Stimulated activated CD8-positive, alpha-beta memory T cell treated with anti-CD3 and anti-CD28 coated beads, Interleukin-15, amount 100 ng/mL, for 1 hour (primary cell): Measurements from ENCODE around the gene ZNF407.

Source experiments
- DNase-seq: peaks from one replicate; pipeline ENCODE4 v3.0.0-alpha.2; 2020; ENCODE audit warnings: low read depth

The ZNF407 gene

GRCh38 chr18:74589021-74589420 is 8.6 kb upstream of the ZNF407 start:
- DNase-seq = no peak

DNA sequence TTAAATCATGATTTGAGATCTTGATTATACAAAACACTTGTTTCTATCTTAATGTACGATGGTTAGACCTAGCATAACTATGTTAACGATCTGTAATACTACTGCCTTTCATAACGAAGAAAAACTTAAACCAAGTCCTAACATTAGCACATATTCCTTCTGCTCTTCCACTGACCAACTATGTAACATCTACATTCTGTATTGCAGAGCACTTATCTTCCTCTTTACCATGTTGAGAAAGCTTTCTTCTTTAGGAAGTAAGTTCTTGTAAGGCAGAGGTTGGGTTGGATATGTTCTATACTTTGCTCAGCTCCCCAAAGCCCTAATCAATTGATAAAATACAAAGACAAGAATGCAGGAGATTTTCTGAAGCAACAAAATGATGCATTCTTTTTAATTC is 7.9 kb upstream of the ZNF407 start:
- DNase-seq = no peak

GRCh38 chr18:74590671-74591070 is 7.0 kb upstream of the ZNF407 start:
- no peak for DNase-seq

DNA sequence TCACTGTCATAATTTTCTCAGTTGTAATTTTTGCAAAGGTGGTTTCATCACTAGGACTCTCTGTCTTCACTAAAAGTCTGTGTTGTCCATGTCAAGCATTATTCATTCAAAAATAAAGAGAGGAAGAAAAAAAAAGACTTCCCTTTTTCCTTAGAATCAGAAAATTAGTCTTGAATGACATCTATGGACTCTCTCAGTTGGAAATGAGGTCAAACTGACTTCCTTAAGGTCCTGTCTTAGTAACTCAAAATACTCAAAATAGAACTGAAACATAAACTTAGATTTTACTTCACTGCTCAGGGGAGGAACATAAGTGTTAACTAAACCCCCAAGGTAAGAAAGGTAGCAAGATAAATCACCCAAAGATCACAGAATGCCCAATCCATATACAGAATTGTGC is 2.2 kb upstream of the ZNF407 start:
- no peak for DNase-seq

DNA sequence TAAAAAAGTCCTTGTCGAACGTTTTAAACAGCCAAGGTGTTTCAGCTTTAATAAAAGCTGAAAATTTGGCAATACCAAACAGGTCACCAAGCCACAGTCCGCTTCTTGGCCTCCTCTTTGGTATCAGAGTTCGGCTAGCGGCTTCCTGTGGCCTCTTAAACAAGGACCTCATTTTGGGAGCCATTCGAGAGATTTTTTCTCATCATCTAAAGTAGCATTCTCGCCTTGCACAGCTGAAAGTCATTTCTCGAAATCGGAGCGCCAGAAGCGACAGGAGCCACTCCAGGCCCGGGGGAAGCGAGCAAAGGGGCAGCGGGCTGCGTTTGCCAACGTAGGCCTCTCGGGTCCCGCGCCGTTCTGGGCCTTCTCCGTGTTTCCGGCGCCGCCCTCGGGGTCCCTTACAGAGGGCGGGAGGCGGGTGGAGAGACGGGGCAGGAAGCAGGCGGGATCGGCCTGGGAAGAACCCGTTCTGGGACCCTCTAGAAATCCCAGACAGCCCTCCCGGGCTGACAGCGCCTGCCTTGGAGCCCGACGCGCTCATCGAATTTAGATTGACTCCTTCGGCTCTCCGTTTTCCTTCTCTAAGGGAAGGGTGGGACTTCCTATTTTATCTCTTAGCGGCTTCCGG is 522 bp upstream of the ZNF407 start:
- peak; percentile 41 for DNase-seq

DNA sequence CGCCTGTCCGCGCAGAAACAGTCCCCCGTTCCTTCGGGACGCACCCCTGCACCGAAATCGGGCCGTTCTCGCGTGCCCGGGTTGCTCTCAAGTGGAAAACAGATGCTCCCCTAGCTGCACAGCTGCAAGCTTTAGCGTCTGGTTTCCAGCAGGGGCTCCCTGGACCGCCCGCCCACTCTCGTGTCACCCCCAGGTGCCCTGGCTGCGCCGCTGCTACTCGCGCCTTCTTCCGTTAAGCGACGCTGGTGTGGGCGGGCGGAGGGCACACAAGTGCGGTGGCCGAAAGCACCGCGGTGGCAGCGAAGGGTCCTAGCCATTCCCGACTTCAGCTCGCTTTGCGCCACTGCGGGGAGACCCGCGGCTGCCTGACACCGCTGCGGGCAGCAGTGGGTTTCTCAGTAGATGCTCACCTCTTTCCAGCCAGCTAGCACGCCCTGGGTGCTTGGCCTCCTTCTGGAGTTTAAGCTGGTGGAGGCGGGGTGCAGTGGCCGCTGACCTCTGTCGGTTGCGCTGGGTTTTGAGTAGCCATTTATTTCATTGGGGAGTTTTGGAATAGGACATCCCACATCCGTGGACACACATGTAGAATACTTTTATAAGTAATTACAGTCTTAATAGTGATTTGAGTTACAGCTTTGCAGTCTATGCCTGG is 806 bp downstream of the ZNF407 start:
- peak; percentile 35 for DNase-seq

GRCh38 chr18:74604361-74604760 is 6.7 kb downstream of the ZNF407 start:
- no peak for DNase-seq

DNA sequence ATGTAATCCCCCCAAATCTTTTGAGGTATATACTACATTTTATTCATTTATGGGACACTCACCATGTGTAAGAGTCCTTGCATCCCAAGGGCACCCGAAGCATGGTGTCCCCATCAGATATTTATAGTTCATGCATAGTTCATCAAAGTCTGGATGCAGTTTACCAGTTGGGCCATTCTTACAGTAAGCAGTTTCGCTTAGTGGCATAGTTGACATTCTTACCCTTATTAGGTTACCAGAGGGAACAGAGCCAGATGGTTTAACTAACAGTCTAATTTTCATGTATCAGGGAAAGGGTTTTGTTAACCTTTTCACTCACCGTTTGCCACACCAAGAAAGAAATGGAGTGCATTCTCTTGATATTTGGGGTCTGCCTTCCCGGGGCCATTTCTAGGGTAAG is 7.1 kb downstream of the ZNF407 start:
- DNase-seq = no peak

GRCh38 chr18:74608681-74609080 is 11.0 kb downstream of the ZNF407 start:
- no peak for DNase-seq

- no peak for DNase-seq
These were observed 11.9 kb downstream of the ZNF407 start for GRCh38 chr18:74609535-74609934.

DNA sequence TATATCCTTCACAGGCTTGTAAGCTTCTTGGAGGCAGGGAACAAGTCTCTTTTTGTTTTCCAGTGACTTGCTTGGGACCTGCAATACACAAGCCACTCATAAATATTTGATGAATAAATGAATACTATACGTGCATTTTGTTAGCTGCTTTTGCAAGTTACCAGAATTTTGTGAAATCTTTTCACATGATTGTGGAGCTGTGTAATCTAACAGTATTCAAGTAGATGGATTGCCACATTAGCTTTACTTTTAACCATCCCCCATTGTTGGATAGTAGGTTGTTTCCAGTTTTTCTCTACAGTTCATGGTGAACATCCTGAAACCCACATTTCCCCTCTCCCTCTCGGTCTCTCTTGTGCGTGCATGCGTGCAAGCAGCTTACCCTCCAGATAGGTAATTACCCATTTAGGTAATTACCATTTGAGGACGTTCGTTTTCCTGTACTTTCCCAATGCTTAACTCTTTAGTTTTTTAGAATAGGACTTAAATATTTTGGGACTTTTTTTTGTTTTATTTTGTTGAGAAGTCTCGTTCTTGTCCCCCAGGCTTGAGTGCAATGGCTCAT is 12.5 kb downstream of the ZNF407 start:
- DNase-seq = no peak

- no peak for DNase-seq
These were observed 13.2 kb downstream of the ZNF407 start for GRCh38 chr18:74610860-74611259.

- DNase-seq = no peak
These were observed 14.1 kb downstream of the ZNF407 start for GRCh38 chr18:74611765-74612164.

DNA sequence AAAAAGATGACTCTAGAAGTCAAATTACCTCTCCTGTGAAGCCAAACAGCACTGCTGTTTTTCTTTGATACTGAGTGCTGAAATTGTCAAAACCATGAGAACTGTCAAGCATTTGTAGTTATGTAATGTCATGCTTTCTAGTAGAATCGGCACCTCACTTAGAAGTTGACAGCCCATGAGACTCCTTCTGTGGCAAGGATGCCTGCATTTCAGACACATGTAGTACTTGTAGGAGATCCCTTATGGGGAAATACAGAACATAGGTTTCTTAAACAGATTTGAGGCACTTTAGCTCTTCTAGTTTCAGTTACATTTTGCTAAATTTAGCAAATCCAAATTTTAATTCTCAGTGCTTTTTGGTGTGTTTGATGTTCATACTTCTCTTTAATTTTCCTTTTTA is 15.7 kb downstream of the ZNF407 start:
- DNase-seq = no peak

DNA sequence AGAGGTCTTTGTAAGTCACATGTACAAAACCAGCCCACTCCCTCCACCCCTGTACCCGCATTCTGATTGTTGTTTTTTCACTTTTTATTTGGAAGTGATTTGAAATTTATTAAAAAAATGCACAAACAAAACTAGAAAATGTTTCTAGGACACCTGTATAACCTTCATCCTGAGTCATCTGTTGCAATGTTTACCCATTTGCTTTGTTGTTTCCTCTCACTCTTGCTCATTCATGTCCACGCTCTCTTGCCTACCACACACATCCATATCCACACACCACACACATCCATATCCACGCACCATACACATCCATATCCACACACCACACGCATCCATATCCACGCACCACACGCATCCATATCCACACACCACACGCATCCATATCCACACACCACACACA is 18.8 kb downstream of the ZNF407 start:
- no peak for DNase-seq

- DNase-seq = no peak
These were observed 19.8 kb downstream of the ZNF407 start for GRCh38 chr18:74617486-74617885.

DNA sequence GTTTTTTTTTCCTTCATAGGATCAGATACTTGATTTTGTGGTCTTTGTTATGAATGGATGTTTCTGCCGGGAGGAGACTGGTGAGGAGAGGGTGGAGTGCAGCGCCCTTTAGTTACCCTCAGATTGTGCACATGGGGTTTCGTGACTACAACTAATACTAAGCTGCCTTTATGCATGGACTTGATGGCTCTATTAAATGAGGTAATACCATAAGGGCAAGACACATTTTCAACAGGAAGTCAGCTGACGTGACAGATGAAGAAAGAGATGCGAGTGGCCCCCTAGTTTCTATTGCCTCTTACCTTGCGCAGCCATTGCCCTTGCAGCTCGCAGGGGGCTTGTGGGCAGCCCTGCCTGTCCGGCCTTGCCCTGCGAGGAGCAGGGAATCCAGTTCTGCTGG is 24.4 kb downstream of the ZNF407 start:
- DNase-seq = no peak

DNA sequence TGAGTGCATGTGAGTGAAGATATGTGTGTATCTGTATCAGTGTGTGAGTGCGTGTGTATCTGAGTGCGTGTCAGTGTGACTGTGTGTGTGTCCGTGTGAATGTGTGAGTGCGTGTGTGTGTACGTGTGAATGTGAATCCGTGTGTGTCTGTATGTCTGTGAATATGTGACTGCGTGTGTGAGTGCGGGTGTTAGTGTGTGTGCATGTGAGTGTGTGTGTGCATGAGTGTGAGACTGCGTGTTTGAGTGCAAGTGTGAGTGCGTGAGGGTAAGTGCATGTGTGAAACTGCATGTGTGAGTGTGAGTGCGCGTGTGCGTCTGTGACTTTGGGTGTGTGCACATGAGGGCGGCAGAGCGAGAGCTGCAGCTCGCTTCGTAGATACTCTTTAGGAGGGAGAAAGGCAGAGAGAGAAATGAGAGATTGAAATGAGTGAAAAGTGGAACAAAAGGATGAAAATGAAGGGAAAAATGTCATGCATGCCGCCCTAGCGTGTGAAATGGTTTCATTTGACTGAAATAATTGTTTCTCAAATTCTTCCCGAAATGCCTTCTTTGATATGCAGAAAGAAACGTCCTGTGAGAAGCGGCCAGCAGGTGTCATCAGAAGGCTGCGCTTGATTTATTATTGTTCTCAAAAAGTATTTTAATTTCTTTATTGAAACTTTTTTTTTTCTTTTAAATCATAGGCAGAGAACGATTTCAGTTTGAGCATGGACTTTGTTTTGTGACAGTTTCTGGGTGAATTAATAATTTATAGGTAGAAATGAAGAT is 25.6 kb downstream of the ZNF407 start:
- DNase-seq = no peak

DNA sequence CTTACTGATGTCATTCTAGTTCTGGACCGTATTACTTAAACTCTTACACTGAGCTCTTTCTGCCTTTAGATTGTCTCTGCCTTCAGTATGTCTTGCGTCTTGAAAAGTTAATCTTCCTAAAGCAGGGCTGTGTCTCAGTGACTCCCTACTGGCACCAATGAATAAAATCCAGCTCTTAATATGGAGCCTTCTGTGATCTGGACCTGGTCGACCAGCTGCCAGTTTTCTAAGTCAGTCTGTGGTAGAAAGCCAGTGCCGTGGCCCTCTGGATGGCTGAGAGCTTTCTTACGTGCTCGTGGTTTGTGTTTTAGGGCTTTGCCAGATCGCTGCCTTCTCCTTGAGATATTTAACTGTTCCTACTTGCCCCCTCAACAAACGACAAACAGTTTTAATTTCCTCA is 26.8 kb downstream of the ZNF407 start:
- no peak for DNase-seq

DNA sequence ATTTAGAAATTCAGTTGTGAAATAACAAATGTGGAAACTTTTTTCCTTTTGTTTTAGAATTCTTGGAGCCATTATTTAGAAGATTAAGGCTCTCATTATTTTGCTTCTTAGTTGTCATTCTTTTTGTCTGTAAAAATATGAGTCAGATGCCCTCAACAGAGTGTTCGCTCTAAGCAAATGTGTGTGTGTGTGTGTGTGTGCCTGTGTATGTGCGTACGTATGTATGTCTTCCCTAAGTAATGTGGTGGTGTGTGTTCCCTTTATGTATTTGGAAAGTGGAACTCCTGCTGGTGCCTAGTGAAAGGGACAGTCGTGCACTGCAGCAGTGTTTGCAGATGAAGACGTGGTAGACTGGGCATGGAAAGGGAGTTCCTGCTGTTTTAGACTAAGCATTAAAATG is 27.5 kb downstream of the ZNF407 start:
- no peak for DNase-seq

DNA sequence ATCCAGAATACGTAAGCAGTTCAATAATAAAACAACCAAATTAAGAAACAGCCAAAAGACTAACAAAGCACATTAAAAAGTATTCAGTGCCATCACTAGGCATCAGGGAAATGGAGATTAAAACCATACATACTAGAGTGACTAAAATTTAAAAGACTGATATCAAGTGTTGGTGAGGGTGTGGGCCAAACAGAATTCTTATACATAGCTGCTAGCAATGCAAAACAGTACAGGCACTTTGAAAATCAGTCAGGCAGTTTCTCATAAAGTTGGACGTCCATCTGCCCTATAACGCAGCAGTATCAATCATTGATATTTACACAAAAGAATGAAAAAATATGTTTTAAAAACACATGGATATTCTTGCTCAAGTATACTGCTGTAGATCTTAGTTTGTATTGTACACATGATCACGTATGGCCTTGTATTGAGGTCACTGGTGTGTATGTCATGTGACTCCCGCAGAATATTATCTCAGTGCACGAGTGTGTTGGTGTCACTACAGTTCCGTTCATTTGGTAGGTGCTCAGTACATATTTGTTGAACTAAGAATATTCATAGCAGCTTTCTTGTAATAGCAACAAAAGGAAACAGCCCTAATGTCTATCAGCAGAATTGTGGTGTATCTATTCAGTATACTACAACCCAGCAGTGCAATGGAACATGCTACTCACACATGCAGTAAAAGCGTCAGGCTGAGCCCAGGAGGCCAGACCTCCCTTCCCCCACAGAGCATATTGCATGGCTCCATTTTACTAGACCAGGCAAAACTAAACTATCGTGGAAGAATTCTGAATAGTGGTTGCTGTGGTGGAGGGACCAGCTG is 28.6 kb downstream of the ZNF407 start:
- no peak for DNase-seq

GRCh38 chr18:74630804-74631203 is 33.1 kb downstream of the ZNF407 start:
- no peak for DNase-seq
